ENCODE measurements around the gene FICD.
A peak's percentile ranks its signal among the peaks of the same experiment; 100 is the strongest.

The FICD gene

DNA sequence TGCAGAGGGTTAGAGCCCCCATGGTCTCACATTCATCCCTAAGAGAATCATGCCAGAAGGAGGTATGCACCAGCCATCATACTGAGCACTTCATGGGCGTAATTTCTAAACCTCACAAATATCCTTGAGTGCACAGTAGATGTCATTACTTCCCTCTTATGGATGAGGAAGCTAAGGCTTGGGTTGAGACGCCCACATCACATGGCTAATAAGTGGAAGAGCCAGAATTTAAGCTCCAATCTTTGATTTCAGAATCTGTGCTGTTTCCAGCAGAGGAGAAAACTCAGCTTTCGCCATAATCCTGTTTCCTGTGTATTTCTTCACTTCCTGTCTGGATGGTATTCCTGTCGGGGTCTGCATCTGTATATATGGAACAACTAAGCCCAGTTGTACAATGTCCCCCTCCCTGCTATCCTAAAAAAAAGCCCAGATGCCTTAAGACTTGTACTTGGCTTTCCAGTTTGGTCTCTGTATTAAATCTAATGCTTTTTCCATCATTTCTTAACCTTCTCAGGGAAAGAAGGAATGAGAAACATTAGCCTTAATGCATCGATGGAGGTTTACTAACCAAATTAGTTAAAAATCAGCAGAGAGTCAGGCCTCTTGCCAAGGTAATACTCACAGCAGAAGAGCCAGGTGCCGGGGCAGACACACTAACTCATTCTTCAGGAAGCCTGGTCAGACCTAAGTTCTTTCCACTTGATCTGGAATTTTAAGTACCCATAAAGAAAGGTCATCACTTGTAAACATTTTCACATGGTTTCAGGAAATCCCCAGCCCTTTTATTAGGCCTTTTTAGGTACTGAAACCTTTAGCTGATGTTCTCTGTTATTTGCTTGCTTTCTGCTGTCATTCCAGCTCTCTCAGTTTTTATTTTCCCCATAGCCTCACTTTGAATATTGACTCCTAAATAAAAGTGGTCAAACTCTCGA, 52.6 kb downstream of the FICD start:
- DNase-seq (ENCODE audit: low spot score), result peak; percentile 57

DNA sequence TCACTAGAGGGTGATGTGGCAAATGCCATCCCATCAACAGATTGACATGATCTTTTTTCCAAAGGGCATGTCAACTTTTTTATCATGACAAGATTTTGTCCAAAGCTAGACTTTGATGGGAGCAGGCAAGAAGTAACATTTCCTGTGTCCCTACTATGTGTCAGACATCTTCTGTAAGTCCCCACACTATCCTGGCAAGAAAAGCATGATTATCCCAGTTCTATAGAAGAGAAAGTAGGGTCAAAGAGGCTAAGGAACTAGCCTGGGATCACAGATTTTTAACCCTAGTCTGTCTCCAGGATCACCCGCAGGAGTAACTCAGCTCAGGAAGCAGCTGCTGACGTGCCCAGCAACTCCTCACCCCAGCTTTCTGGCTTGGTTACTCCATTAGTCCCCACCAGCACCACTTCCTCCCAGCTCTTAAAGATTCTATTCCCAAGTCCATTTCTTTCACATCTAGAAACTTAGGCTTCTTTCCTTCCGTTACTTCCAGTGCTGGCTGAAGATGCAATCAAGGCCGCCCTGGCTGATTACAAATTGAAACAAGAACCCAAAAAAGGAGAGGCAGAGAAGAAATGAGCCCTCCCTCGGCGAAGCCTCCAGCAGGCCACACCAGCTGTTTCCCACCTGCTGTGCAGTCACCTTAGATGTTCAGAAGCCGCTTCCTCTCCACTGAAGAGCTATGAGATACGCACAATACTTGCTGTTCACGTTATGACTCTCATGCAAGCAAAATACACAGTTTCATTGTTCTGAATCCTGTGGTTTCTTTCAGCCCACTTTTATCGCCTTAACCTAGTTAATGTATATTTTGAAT, 53.5 kb downstream of the FICD start:
- DNase-seq (ENCODE audit: low spot score), result no peak
